ENCODE results near the gene IWS1. TPM values are rescaled to one million over a fixed set of nuclear protein-coding genes. Genes with fewer than 3 reads are reported as not detected.

The IWS1 gene
- total and polyA plus RNA-seq, 9 of the 15 experiments (the other 6 are each of a cell fraction or from before 2014, with no cell fraction given): 20.8 to 67.2 (median 46.6) TPM

- TF ChIP-seq TSHZ1 (CRISPR knock-in tag; IDR thresholded peaks at IDR 0.05) (no peak), MXI1 (IDR thresholded peaks at IDR 0.05; ENCODE audit: low read depth, low read length) (peak; percentile 50; the same call in 1 of the 2 replicates), SMAD4 (CRISPR knock-in tag; conservative IDR thresholded peaks at IDR 0.05) (0 out of 2 replicates have a peak, but pooled peaks have one; percentile 31), HNRNPLL (IDR thresholded peaks at IDR 0.05; ENCODE audit: low read depth, low read length, poor library complexity, severe bottlenecking) (peak; percentile 65), MTA2 (IDR thresholded peaks at IDR 0.05; ENCODE audit: low read depth) (no peak), E2F4 (CRISPR knock-in tag; IDR thresholded peaks at IDR 0.05; ENCODE audit: low read depth) (peak; percentile 83; the same call in 1 of the 2 replicates), POLR2AphosphoS5 (IDR thresholded peaks at IDR 0.05; ENCODE audit: control insufficient read depth, insufficient read depth, low read depth, low read length) (peak; percentile 60), U2AF2 (optimal IDR thresholded peaks at IDR 0.05; ENCODE audit: low read depth, low read length) (no peak), ILK (tag; IDR thresholded peaks at IDR 0.05; ENCODE audit: borderline replicate concordance, low read depth) (no peak), SRF (CRISPR knock-in tag; IDR thresholded peaks at IDR 0.05) (0 out of 4 replicates have a peak, but pooled peaks of 1 of the 2 experiments have one; percentile 8), ZBTB26 (CRISPR knock-in tag; IDR thresholded peaks at IDR 0.05) (no peak), NFE2L1 (tag; IDR thresholded peaks at IDR 0.05; ENCODE audit: borderline replicate concordance, low read depth) (no peak), ZNF609 (CRISPR knock-in tag; IDR thresholded peaks at IDR 0.05; ENCODE audit: borderline replicate concordance) (no peak), TRIM24 (IDR thresholded peaks at IDR 0.05) (no peak), ETV5 (CRISPR knock-in tag; IDR thresholded peaks at IDR 0.05; ENCODE audit: low read depth) (peak; percentile 67; the same call in 1 of the 2 replicates)
Measured at GRCh38 chr2:127526132-127527000, at the start of gene IWS1 (continued).
